GM23338 (cell line): ENCODE measurements around the gene ANTXR1.

Source experiments
- POLR2AphosphoS5 ChIP-seq: IDR thresholded peaks from 2 replicates; pipeline ENCODE4 v1.6.1; 2016; ENCODE audit warnings: antibody characterized with exemption, low read depth
- TF ChIP-seq, protein P1 (sequence below), 2 experiments: fragments of 200-600 bp in 1 of 2; sonication (generic) in 1 of 2; conservative IDR thresholded peaks; 2 replicates each; pipeline versions ENCODE4 v1.5.1 to v1.6.1; 2016 to 2017; ENCODE audit warnings: antibody characterized with exemption in 2 of 2, low read depth in 2 of 2, mild to moderate bottlenecking in 2 of 2, moderate library complexity in 1 of 2

- TF ChIP-seq, protein P1, sequence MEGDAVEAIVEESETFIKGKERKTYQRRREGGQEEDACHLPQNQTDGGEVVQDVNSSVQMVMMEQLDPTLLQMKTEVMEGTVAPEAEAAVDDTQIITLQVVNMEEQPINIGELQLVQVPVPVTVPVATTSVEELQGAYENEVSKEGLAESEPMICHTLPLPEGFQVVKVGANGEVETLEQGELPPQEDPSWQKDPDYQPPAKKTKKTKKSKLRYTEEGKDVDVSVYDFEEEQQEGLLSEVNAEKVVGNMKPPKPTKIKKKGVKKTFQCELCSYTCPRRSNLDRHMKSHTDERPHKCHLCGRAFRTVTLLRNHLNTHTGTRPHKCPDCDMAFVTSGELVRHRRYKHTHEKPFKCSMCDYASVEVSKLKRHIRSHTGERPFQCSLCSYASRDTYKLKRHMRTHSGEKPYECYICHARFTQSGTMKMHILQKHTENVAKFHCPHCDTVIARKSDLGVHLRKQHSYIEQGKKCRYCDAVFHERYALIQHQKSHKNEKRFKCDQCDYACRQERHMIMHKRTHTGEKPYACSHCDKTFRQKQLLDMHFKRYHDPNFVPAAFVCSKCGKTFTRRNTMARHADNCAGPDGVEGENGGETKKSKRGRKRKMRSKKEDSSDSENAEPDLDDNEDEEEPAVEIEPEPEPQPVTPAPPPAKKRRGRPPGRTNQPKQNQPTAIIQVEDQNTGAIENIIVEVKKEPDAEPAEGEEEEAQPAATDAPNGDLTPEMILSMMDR (conservative IDR thresholded peaks at IDR 0.05; ENCODE audit: low read depth in 2 of 2): no peak
- TF ChIP-seq POLR2AphosphoS5: no peak
Measured at GRCh38 chr2:69084492-69084891, 71.5 kb downstream of the ANTXR1 start.
